ENCODE results near the gene NUP93. TPM values are rescaled to one million over a fixed set of nuclear protein-coding genes. Genes with fewer than 3 reads are reported as not detected.
"Not testable (repeated sequence)": the region's sequence is repeated elsewhere in the genome, so short reads cannot be mapped to it uniquely, and the experiment has no call there.

NUP93 gene
- total RNA-seq, 2 donors from 2014 or later = 124 to 128 TPM

GRCh38 chr16:56780646-56781045 lies 50.7 kb downstream of the NUP93 start:
- ATAC-seq (no peak), DNase-seq (ENCODE audit: low spot score in 2 of 2) (no peak)
- no peak overlapping the region for H3K27ac Mint-ChIP-seq
- H3K36me3 Mint-ChIP-seq = no peaks in the 10 kb centered on the region
- no peaks in the 10 kb centered on the region for H3K9me3 Mint-ChIP-seq

- Mint-ChIP-seq H3K27ac (no peak overlapping the region), H3K9me3 (no peaks in the 10 kb centered on the region), H3K36me3 (no peaks in the 10 kb centered on the region)
- DNase-seq (ENCODE audit: low spot score in 2 of 2) = no peak
- ATAC-seq = no peak
Observed at GRCh38 chr16:56781528-56781961, 51.6 kb downstream of the NUP93 start.

GRCh38 chr16:56783344-56783743 lies 53.4 kb downstream of the NUP93 start:
- Mint-ChIP-seq H3K9me3 (no peaks in the 10 kb centered on the region), H3K36me3 (no peaks in the 10 kb centered on the region), H3K27ac (no peak overlapping the region)
- peak; percentile 49 to 69 for ATAC-seq
- DNase-seq (ENCODE audit: low spot score in 2 of 2) = no peak

- Mint-ChIP-seq H3K9me3 (no peaks in the 10 kb centered on the region), H3K27ac (no peak overlapping the region), H3K36me3 (no peaks in the 10 kb centered on the region)
- ATAC-seq (no peak), DNase-seq (ENCODE audit: low spot score in 2 of 2) (no peak)
Observed at GRCh38 chr16:56785317-56785716, 55.4 kb downstream of the NUP93 start.

- H3K9me3 Mint-ChIP-seq = no peaks in the 10 kb centered on the region
- no peak overlapping the region for H3K27ac Mint-ChIP-seq
- DNase-seq (ENCODE audit: low spot score in 2 of 2) (no peak), ATAC-seq (no peak)
- H3K36me3 Mint-ChIP-seq = no peaks in the 10 kb centered on the region
Observed at GRCh38 chr16:56787167-56787566, 57.2 kb downstream of the NUP93 start.

GRCh38 chr16:56788435-56788834 lies 58.5 kb downstream of the NUP93 start:
- H3K9me3 Mint-ChIP-seq = no peaks in the 10 kb centered on the region
- no peak overlapping the region for H3K27ac Mint-ChIP-seq
- DNase-seq (ENCODE audit: low spot score in 2 of 2) = no peak
- no peak for ATAC-seq
- H3K36me3 Mint-ChIP-seq = no peaks in the 10 kb centered on the region

GRCh38 chr16:56789360-56789759 lies 59.4 kb downstream of the NUP93 start:
- Mint-ChIP-seq H3K36me3 (no peaks in the 10 kb centered on the region), H3K9me3 (no peaks in the 10 kb centered on the region), H3K27ac (no peak overlapping the region)
- DNase-seq (ENCODE audit: low spot score in 2 of 2) (peak in 1 of 2 donors; percentile 10), ATAC-seq (peak in 1 of 2 donors; percentile 50)

GRCh38 chr16:56792967-56793366 lies 63.0 kb downstream of the NUP93 start:
- H3K9me3 Mint-ChIP-seq = no peaks in the 10 kb centered on the region
- no peaks in the 10 kb centered on the region for H3K36me3 Mint-ChIP-seq
- DNase-seq (ENCODE audit: low spot score in 2 of 2) (no peak), ATAC-seq (no peak)
- H3K27ac Mint-ChIP-seq = peak overlapping the region in 1 of 2 donors; percentile 66

GRCh38 chr16:56793492-56793891 lies 63.6 kb downstream of the NUP93 start:
- DNase-seq (ENCODE audit: low spot score in 2 of 2) (no peak), ATAC-seq (no peak)
- H3K9me3 Mint-ChIP-seq = no peaks in the 10 kb centered on the region
- peaks cover 0 to 5% of the 10 kb centered on the region in 2 donors for H3K36me3 Mint-ChIP-seq
- H3K27ac Mint-ChIP-seq = no peak overlapping the region

- H3K27ac Mint-ChIP-seq = no peak overlapping the region
- DNase-seq (ENCODE audit: low spot score in 2 of 2) (no peak), ATAC-seq (no peak)
- no peaks in the 10 kb centered on the region for H3K9me3 Mint-ChIP-seq
- peaks cover 0 to 7% of the 10 kb centered on the region in 2 donors for H3K36me3 Mint-ChIP-seq
Observed at GRCh38 chr16:56795011-56795410, 65.1 kb downstream of the NUP93 start.

- H3K36me3 Mint-ChIP-seq; DNase-seq (ENCODE audit: low spot score in 2 of 2); H3K9me3 Mint-ChIP-seq; ATAC-seq; H3K27ac Mint-ChIP-seq: not testable (repeated sequence)
Observed at GRCh38 chr16:56797038-56797437, 67.1 kb downstream of the NUP93 start.

- peaks cover 0 to 7% of the 10 kb centered on the region in 2 donors for H3K36me3 Mint-ChIP-seq
- no peak overlapping the region for H3K27ac Mint-ChIP-seq
- no peaks in the 10 kb centered on the region for H3K9me3 Mint-ChIP-seq
- ATAC-seq = no peak
- DNase-seq (ENCODE audit: low spot score in 2 of 2) = no peak
Observed at GRCh38 chr16:56797861-56798260, 67.9 kb downstream of the NUP93 start.

GRCh38 chr16:56798955-56799354 lies 69.0 kb downstream of the NUP93 start:
- peaks cover 0 to 7% of the 10 kb centered on the region in 2 donors for H3K36me3 Mint-ChIP-seq
- no peak for ATAC-seq
- no peak for DNase-seq (ENCODE audit: low spot score in 2 of 2)
- H3K27ac Mint-ChIP-seq = no peak overlapping the region
- H3K9me3 Mint-ChIP-seq = no peaks in the 10 kb centered on the region

- Mint-ChIP-seq H3K9me3 (no peaks in the 10 kb centered on the region), H3K27ac (no peak overlapping the region), H3K36me3 (peaks cover 0 to 7% of the 10 kb centered on the region in 2 donors)
- DNase-seq (ENCODE audit: low spot score in 2 of 2) (no peak), ATAC-seq (no peak)
Observed at GRCh38 chr16:56800355-56800754, 70.4 kb downstream of the NUP93 start.

- peaks cover 7 to 15% of the 10 kb centered on the region in 2 donors for H3K36me3 Mint-ChIP-seq
- no peak for ATAC-seq
Observed at GRCh38 chr16:56801762-56802161, 71.8 kb downstream of the NUP93 start.

GRCh38 chr16:56807011-56807675 lies 77.2 kb downstream of the NUP93 start:
- Mint-ChIP-seq H3K27ac (no peak overlapping the region), H3K36me3 (peaks cover 7 to 8% of the 10 kb centered on the region in 2 donors), H3K9me3 (no peaks in the 10 kb centered on the region)
- DNase-seq (ENCODE audit: low spot score in 2 of 2) (no peak), ATAC-seq (no peak)

More at GRCh38 chr16:56801762-56802161, 71.8 kb downstream of the NUP93 start:
- DNase-seq (ENCODE audit: low spot score in 2 of 2) = no peak
- H3K27ac Mint-ChIP-seq = no peak overlapping the region
- H3K9me3 Mint-ChIP-seq = no peaks in the 10 kb centered on the region

- DNase-seq (ENCODE audit: low spot score in 2 of 2); H3K9me3 Mint-ChIP-seq; H3K27ac Mint-ChIP-seq; H3K36me3 Mint-ChIP-seq; ATAC-seq: not testable (repeated sequence)
Observed at GRCh38 chr16:56807676-56808067, 77.7 kb downstream of the NUP93 start.

GRCh38 chr16:56810954-56811353 lies 81.0 kb downstream of the NUP93 start:
- peaks cover 4 to 5% of the 10 kb centered on the region in 2 donors for H3K36me3 Mint-ChIP-seq
- DNase-seq (ENCODE audit: low spot score in 2 of 2) = no peak
- H3K9me3 Mint-ChIP-seq = no peaks in the 10 kb centered on the region
- no peak overlapping the region for H3K27ac Mint-ChIP-seq
- no peak for ATAC-seq
